Glutamatergic neuron (in vitro differentiated cells): Measurements from ENCODE around the gene ERVMER34-1. TPM values are rescaled to one million over a fixed set of nuclear protein-coding genes. Genes with fewer than 3 reads are reported as not detected.

Experiments used
- DNase-seq: peaks from one replicate; pipeline ENCODE4 v3.0.0; 2022
- H3K27ac Mint-ChIP-seq: one replicate; pipeline ENCODE4 v1.8.0; 2020; ENCODE audit warnings: mild to moderate bottlenecking, mixed read lengths, inconsistent platforms; ENCODE audit not compliant: unreplicated experiment
- H3K27me3 Mint-ChIP-seq: one replicate; pipeline ENCODE4 v1.8.0; 2020; ENCODE audit warnings: mild to moderate bottlenecking, moderate library complexity, mixed read lengths, inconsistent platforms; ENCODE audit not compliant: unreplicated experiment
- H3K36me3 Mint-ChIP-seq: one replicate; pipeline ENCODE4 v1.8.0; 2020; ENCODE audit warnings: mild to moderate bottlenecking, mixed read lengths, inconsistent platforms; ENCODE audit not compliant: unreplicated experiment
- H3K4me1 Mint-ChIP-seq: one replicate; pipeline ENCODE4 v1.8.0; 2020; ENCODE audit warnings: mild to moderate bottlenecking, low read depth, mixed read lengths, inconsistent platforms; ENCODE audit not compliant: unreplicated experiment
- H3K4me3 Mint-ChIP-seq: one replicate; pipeline ENCODE4 v1.8.0; 2020; ENCODE audit warnings: mild to moderate bottlenecking, mixed read lengths, inconsistent platforms; ENCODE audit not compliant: unreplicated experiment
- H3K9me3 Mint-ChIP-seq: one replicate; pipeline ENCODE4 v1.8.0; 2020; ENCODE audit warnings: mild to moderate bottlenecking, moderate library complexity, mixed read lengths, inconsistent platforms; ENCODE audit not compliant: unreplicated experiment
- total RNA-seq: library from RNA; stranded (reverse); fragmentation: NEBNext Ultra II Directional; extraction: Animal tissue kit (Norgen Biotek cat#: 25700); gene quantifications from one replicate; pipeline ENCODE4 v1.2.1, GENCODE V29; 2021; ENCODE audit not compliant: unreplicated experiment
- TF ChIP-seq, protein P1 (sequence below): fragments of 200-600 bp; sonication (generic); IDR thresholded peaks from one replicate; pipeline ENCODE4 v1.5.0; 2021; ENCODE audit not compliant: partially characterized antibody, unreplicated experiment

Gene ERVMER34-1
- total RNA-seq, 1 donor from 2014 or later: not detected

DNA sequence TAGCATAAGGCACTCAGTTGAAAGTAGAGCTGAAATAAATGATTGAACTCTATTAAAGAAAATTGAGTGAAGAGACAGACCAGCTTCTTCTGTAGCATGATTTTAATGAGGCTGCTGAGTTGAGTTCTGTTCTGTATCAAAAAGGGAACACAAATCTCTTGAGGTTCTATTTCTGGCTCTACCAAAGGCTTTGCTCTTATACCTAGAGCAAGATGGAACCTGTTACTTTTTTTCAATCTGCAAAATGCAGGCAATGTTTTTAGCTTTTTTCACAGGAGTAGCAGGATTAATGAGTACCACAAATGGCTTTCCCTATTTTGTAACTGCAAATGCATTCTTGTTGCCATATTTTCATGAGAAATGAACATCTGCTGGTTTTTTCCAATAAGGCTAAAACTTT is 4.2 kb upstream of the ERVMER34-1 start:
- peaks cover 6% of the 10 kb centered on the region for H3K9me3 Mint-ChIP-seq
- no peak overlapping the region for H3K27ac Mint-ChIP-seq

DNA sequence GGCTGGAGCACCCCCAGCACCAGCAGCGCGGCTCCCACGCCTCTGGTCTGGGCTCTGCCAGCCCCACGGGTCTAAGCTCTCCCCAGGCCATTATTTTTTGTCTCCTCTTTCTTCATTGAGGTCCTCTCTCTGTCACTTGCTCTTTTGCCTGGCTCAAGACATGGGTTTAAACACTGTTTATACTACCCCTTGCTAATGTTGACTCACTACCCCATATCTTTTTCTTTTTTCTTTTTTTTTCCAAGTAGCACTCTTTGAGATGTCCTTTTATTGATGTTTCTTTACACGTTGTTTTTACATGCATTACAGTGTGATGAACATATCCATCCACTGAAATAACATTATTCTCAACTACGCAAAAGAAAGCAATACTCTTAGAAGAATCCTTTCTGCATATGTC is 1.7 kb upstream of the ERVMER34-1 start:
- no peak for DNase-seq
- H3K4me1 Mint-ChIP-seq: no peaks in the 10 kb centered on the region
- H3K4me3 Mint-ChIP-seq: no peak overlapping the region
- peaks cover 7% of the 10 kb centered on the region for H3K27me3 Mint-ChIP-seq
- H3K27ac Mint-ChIP-seq: no peak overlapping the region
- H3K36me3 Mint-ChIP-seq: peaks cover 4% of the 10 kb centered on the region
- H3K9me3 Mint-ChIP-seq: peaks cover 7% of the 10 kb centered on the region
- TF ChIP-seq, protein P1, sequence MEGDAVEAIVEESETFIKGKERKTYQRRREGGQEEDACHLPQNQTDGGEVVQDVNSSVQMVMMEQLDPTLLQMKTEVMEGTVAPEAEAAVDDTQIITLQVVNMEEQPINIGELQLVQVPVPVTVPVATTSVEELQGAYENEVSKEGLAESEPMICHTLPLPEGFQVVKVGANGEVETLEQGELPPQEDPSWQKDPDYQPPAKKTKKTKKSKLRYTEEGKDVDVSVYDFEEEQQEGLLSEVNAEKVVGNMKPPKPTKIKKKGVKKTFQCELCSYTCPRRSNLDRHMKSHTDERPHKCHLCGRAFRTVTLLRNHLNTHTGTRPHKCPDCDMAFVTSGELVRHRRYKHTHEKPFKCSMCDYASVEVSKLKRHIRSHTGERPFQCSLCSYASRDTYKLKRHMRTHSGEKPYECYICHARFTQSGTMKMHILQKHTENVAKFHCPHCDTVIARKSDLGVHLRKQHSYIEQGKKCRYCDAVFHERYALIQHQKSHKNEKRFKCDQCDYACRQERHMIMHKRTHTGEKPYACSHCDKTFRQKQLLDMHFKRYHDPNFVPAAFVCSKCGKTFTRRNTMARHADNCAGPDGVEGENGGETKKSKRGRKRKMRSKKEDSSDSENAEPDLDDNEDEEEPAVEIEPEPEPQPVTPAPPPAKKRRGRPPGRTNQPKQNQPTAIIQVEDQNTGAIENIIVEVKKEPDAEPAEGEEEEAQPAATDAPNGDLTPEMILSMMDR: no peak

More for the DNA sequence above, 4.2 kb upstream of the ERVMER34-1 start:
- DNase-seq: no peak
- peaks cover 4% of the 10 kb centered on the region for H3K27me3 Mint-ChIP-seq
- TF ChIP-seq, protein P1: no peak
- H3K4me3 Mint-ChIP-seq: no peak overlapping the region
- no peaks in the 10 kb centered on the region for H3K4me1 Mint-ChIP-seq
- H3K36me3 Mint-ChIP-seq: peaks cover 2% of the 10 kb centered on the region

DNA sequence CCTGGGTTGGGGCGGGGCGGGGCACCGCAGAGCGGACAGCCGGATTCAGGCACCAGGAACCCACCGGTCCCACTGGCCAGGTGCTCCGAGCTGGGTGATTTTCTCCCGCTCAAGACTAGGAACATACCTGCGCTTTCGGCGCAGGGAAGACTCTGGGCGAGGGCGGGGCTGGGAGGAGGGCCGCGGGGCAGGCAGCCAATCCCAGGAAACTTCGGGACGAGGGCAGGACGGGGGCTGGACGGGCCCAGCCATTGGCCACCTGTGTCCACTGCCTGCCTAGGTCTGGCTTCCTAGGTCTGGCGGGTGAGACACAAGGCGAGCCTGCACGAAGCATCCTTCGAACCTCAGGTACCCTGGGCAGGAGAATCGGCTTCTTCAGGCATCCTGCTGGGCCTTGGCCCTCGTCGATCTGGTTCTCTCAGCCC is 274 bp upstream of the ERVMER34-1 start:
- Mint-ChIP-seq H3K9me3 (peaks cover 7% of the 10 kb centered on the region), H3K4me3 (peak overlapping the region; percentile 86), H3K4me1 (no peaks in the 10 kb centered on the region), H3K27ac (no peak overlapping the region), H3K36me3 (peaks cover 4% of the 10 kb centered on the region), H3K27me3 (peaks cover 7% of the 10 kb centered on the region)
- DNase-seq: peak; percentile 45
- TF ChIP-seq, protein P1: no peak

DNA sequence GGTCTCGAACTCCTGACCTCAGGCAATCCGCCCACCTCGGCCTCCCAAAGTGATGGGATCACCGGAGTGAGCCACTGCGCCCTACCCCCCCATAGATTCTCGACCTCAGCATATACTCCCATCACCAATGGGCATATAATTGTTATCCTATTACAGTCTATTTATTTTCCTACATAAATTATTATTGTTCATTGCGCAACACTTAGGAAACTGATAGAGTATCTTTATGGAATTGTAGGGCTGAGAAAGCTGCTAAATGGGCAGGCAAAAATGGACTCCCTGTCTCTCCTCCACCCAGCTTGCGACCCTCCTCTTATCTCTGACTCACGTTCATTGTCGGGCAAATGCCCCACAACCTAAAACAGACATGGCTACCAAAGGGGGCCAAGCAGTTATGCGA is 1.0 kb downstream of the ERVMER34-1 start:
- peaks cover 7% of the 10 kb centered on the region for H3K9me3 Mint-ChIP-seq
- TF ChIP-seq, protein P1: no peak
- no peak for DNase-seq
- peaks cover 4% of the 10 kb centered on the region for H3K36me3 Mint-ChIP-seq
- peaks cover 10% of the 10 kb centered on the region for H3K27me3 Mint-ChIP-seq
- no peaks in the 10 kb centered on the region for H3K4me1 Mint-ChIP-seq
- H3K27ac Mint-ChIP-seq: no peak overlapping the region
- H3K4me3 Mint-ChIP-seq: peak overlapping the region; percentile 77

DNA sequence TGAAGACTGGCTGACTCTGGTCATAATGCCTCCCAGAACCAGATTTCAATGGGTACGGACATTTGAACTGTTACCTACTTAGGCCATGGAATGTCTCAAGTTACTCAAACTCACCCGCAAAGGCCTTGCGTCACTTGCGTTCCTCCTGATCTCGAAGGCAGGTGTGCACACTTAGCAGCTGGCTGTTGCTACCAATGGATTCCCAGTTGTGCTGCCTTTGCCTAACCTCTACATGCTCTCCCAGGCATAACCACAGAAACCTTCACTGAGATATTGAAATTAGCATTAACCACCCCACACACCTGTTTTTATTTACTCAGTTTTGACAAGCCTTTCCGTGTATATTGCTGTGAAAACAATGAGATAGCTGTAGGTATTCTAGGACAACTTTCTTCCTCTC is 2.8 kb downstream of the ERVMER34-1 start:
- Mint-ChIP-seq H3K27ac (no peak overlapping the region), H3K4me3 (no peak overlapping the region), H3K9me3 (peaks cover 4% of the 10 kb centered on the region), H3K4me1 (no peaks in the 10 kb centered on the region), H3K36me3 (peaks cover 4% of the 10 kb centered on the region), H3K27me3 (peaks cover 8% of the 10 kb centered on the region)
- no peak for DNase-seq
- TF ChIP-seq, protein P1: no peak
